GM21381 (cell line): Measurements from ENCODE around the gene NLGN3.
"Not testable (repeated sequence)": the region's sequence is repeated elsewhere in the genome, so short reads cannot be mapped to it uniquely, and the experiment has no call there.

Experiments used
- ATAC-seq: cut with Tn5 transposase; IDR thresholded peaks from one replicate; pipeline ENCODE4 v1.9.1; 2021; ENCODE audit warnings: mild to moderate bottlenecking, moderate library complexity; ENCODE audit not compliant: unreplicated experiment

NLGN3 gene

DNA sequence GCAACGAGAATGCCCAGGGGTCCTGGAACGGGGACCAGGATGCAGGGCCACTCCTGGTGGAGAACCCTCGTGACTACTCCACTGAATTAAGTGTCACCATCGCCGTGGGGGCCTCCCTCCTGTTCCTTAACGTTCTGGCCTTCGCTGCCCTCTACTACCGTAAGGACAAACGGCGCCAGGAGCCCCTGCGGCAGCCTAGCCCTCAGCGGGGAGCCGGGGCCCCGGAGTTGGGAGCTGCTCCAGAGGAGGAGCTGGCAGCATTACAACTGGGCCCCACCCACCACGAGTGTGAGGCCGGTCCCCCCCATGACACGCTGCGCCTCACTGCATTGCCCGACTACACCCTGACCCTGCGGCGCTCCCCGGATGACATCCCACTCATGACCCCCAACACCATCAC, 24.9 kb downstream of the NLGN3 start:
- no peak for ATAC-seq

DNA sequence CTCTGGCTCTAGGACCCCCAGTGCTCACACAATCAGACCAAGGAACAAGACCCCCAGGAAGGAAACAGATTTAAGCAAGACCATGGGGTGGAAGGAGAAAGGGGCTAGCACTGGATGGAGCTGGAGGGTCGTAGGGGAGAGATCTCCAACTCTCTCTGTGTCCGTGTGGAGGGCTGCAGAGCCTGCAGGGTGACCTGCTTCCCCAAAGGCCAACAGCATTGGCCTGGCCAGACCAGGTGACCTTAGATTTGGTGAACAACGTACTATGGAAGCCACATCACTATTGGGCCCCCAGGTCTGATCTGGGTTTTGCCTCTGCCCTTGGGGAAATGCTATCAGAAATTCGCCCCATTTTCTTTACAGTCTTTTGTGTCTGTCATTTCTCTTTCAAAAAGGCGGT, 26.0 kb downstream of the NLGN3 start:
- ATAC-seq: no peak

DNA sequence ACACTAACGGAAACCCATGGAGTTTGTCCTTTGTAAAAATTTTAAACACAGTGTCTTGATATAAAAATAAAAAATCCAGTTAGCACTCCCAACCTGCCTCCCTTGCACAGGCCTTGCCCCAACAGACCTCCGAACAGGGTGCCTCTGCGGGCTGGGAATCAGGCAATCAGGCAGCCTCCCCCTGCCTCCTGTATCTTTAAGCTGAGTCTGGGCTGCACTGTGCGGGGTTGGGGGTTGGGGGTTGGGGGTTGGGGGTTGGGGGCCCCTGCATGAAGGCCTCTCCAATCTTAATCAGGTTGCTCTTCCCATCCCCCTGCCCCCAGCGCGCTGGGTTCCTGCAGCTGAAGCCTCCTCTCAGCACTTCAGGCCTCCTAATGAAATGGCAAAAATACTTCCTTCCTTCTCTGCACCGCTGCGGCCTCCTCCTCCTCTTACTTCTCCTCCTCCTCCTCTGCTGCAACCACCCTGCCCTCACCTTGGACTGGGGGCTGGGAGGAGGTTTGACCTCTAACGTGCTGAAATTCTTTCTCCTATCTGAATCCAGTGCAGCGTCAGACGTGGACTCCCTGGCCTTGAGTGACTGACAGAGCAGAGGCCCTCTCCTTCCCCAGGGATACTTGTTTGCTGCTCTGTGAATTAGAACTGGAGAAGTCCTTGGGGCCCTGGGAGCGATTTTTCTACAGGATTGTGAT, 26.6 kb downstream of the NLGN3 start:
- no peak for ATAC-seq

DNA sequence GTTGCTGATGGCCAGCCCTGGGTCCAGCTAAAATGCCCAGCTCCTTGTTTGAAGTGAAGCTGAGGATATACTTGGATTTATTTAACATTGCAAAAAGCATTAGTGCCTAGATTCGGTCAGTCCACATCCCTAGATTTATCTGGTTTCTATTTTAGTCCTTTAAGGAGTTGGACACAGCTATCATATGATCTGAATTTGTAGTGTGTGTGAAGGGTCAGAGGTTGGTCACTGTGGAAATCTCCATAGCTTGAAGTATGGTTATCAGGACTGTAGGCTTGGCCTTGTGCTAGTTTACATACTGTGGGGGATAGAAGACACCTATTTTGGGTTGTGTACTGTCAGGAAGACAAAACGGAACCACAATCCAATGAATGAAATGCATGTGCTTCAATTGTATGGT, 28.8 kb downstream of the NLGN3 start:
- no peak for ATAC-seq

- ATAC-seq: no peak
Observed at GRCh38 chrX:71174795-71175194, 30.2 kb downstream of the NLGN3 start.

DNA sequence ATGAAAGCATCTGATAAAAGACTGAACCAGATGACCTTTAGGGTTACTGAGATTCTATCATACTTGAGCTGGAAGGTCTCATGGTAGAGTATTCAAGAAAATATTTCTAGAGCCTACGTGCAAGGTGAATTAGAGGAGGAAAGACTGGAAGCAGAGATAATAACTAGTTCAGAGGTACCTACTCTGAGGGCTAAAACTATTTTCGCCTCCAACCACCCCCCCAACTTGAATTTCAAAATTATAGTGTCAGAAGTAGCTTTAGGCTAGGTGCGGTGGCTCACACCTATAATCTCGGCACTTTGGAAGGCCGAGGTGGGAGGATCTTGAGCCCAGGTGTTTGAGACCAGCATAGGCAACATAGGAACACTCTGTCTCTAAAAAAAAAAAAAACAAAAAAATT, 30.9 kb downstream of the NLGN3 start:
- no peak for ATAC-seq

- no peak for ATAC-seq
Observed at GRCh38 chrX:71177327-71177726, 32.7 kb downstream of the NLGN3 start.

DNA sequence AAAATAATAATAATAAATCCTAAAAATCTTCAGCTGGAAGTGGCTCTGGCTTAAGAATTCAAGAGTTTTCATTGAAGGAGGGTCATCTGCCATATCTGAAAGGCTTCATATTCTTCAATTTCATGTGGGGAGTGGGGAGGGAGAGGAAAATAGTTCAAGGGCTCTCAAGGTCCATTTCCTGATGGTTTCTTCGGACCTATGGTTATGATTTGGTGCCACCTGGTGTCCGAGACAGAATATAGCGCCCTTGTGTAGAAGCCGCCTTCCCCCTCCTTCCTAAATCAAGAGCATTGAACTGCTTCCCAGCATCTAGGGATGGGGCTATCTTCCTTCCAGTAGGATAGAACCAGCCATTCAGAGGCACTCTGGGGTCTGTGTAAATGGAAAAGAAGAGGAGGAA, 34.3 kb downstream of the NLGN3 start:
- ATAC-seq: no peak

GRCh38 chrX:71180579-71181265, 36.1 kb downstream of the NLGN3 start:
- not testable (repeated sequence) for ATAC-seq

- ATAC-seq: peak; percentile 39
Observed at GRCh38 chrX:71181558-71181909, 36.9 kb downstream of the NLGN3 start.

DNA sequence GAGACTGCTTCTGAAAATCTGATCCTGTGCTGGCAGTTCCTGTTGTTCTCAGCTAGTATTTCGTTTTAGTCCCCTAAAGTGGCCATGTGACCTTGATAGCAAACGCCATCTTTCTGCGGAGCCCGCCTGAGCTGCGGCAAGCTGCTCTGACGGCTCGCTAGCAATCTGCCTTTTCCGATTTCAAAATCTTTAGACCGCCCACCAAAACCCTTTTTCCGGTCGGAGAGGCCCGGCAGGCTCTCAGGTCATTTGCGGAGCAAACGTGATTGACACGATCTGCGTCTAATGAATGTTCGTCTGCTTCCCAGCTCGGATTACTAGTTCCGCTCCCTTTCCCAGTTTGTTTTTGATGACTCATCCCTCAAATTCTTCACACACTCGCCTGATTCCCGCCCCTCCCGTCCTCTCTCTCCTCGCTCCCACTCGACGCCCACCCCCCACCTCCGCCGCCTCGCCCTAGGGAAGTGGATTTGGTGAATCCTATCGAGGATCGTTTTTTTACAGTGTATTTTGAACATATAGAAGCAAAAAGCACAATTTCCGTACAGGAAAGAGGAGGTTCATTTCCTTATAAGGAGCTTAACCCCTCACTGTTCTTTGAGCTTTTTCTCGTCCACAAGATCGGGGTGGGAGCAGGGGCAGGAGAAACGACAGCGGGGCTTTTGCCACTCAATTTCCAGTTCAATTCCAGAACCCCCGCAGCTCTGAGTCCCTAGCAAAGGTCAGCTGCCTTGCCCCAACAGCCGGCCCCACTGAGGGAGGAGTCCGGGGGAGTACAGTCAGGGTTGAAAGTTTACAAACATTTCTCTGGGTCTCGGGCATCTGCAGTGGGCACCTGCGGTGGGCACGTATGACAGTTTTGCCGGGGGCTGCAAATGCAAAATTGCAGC, 37.5 kb downstream of the NLGN3 start:
- ATAC-seq: peak; percentile 86

DNA sequence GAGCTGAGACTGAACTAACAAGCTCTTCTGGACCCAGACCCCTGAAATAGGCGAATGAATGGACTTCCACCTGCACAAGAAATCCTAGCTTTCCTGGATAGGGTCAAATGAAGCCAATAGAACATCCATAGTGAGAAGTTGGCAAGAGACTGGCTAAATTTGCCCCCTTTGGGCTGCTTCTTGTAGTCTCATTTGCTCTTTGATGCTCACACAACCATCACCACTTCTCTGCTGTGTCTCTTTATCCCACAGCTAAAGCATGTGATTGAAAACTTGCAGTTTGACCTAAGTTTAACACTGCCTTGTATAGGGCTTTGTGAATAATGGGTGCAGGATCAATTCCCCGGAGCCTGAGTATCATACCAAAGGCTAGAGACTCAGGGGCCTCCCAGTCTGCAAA, 38.2 kb downstream of the NLGN3 start:
- ATAC-seq: no peak

- no peak for ATAC-seq
Observed at GRCh38 chrX:71183341-71183740, 38.7 kb downstream of the NLGN3 start.

DNA sequence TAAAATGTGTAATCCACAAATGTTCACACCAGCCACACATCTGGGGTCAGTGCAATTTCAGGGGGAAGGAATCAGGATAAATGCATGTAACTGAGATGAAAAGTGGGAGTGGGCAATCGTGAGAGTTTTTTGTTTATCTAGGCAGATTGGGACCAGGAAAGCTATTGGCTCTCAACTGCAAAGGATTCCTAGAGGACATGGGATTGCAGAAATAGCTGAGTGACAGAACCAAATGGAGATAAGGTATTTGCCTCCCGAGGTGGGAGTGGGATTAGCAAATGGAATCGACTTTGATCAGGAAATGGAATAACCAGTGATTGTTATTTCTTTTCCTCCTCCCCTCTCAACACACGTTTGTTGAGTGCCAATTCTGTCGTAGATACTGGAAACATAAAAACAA, 39.5 kb downstream of the NLGN3 start:
- ATAC-seq: no peak

- ATAC-seq: no peak
Observed at GRCh38 chrX:71184803-71185495, 40.3 kb downstream of the NLGN3 start.

GRCh38 chrX:71191248-71191647, 46.6 kb downstream of the NLGN3 start:
- no peak for ATAC-seq

DNA sequence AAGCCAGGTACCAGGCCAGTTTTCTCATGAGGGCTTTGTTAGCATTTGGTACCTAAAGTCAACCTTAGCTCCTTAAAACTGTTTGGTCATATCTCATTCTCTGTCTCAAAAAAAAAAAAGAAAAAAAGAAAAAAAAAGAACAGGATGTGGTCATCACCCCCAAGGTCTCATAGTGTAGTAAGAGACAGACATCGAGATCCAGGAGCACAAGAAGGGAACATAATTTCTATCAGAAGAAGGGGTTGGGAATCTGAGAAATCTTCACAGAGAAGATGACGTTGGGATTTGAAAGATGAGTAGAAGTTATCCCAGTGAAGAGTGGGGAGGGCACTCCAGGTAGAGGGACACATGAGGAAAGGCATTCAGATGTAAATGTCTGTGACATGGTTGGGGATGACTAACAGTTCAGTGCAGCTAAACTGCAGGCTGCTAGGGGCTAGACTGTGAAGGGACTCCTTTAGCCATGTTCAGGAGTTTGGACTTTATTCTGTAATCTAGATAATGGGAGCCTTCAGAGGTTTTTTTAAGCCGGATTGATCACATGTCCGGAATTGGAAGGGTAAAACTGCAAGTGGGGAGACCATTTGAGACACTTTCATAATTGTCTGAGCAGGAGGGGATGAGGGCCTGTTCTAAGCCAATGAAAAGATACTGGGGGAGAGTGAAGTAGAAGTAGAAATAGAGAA, 51.5 kb downstream of the NLGN3 start:
- peak; percentile 52 for ATAC-seq

- no peak for ATAC-seq
Observed at GRCh38 chrX:71198066-71198465, 53.4 kb downstream of the NLGN3 start.

DNA sequence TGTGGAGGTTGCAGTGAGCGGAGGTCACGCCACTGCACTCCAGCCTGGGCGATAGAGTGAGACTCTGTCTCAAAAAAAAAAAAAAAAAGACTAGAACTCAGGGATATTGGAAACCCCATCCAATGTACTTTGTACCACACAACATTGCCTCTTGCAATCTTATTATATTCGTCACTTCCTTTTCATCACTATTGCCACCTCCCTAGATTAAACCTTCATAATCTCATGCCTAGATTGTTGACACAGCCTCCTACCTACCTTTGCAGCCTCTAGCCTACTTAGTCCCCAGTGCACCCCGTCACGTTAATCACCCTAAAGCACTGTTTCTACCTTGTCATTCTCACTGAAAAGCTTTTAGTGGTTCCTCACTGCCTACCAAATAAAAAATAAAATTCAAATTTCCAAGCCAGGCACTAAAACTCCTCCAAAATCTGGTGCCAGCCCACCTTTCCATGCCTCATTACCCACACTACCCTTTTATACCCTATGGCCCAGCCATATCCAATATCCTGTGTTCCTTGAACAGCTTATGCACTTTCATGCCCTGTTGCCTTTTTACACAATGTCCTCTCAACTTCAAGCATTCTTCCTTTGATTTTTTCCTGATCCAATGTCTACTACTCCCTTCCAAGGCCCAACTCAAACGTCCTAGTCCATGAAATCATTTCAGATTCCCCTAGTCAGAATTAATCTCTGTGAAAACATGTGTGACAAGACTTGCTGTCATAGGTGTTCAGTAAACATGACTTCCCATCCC, 54.8 kb downstream of the NLGN3 start:
- no peak for ATAC-seq

- no peak for ATAC-seq
Observed at GRCh38 chrX:71210816-71211215, 66.2 kb downstream of the NLGN3 start.
